ENCODE results near the gene MT4. TPM values are rescaled to one million over a fixed set of nuclear protein-coding genes. Genes with fewer than 3 reads are reported as not detected.
A peak's percentile ranks its signal among the peaks of the same experiment; 100 is the strongest.

Gene MT4
- total and polyA plus RNA-seq, 2 experiments from 2014 or later: not detected

- Histone ChIP-seq H3K79me2 (ENCODE audit: insufficient read depth) (peaks cover 12% of the 10 kb centered on the region; the same call in 1 of the 2 replicates), H3K27me3 (replicated peaks; ENCODE audit: insufficient read depth) (no peaks in the 10 kb centered on the region), H3K4me3 (peak overlapping the region; percentile 95), H3K9me3 (ENCODE audit: low read depth) (no peaks in the 10 kb centered on the region), H2AFZ (no peak overlapping the region), H4K20me1 (ENCODE audit: insufficient read depth) (no peaks in the 10 kb centered on the region), H3F3A (ENCODE audit: insufficient read depth) (peaks cover 83% of the 10 kb centered on the region), H3K4me1 (ENCODE audit: insufficient read depth) (peaks cover 70% of the 10 kb centered on the region), H3K4me2 (ENCODE audit: unreplicated experiment) (peak overlapping the region; percentile 92), H3K9me2 (ENCODE audit: insufficient read depth) (no peaks in the 10 kb centered on the region), H3K36me3 (ENCODE audit: low read depth) (no peaks in the 10 kb centered on the region), H3K9ac (peak overlapping the region; percentile 96), H3K27ac (peak overlapping the region; percentile 100)
- in situ Hi-C loops (cut with MboI): no loop called here
- WGBS, 2 experiments (ENCODE audit: low coverage in 1 of 2, low lambda C conversion rate in 2 of 2, missing lambda C conversion rate in 2 of 2): 1% methylated on average over 6 of the region's 6 CpGs
- no peak for TF ChIP-seq EZH2 (IDR thresholded peaks at IDR 0.05; ENCODE audit: insufficient read depth, poor library complexity, severe bottlenecking)
- TF ChIP-seq EZH2phosphoT487 (IDR thresholded peaks at IDR 0.05; ENCODE audit: insufficient read depth, low read depth): no peak
- peak; percentile 89 for DNase-seq
These were observed 44.6 kb downstream of the MT4 start for GRCh38 chr16:56609463-56609921.

GRCh38 chr16:56610017-56610608, 45.2 kb downstream of the MT4 start:
- H3K9me2 ChIP-seq (ENCODE audit: insufficient read depth): no peaks in the 10 kb centered on the region
- in situ Hi-C loops (cut with MboI): no loop called here

GRCh38 chr16:56610609-56611111, 45.8 kb downstream of the MT4 start:
- Histone ChIP-seq H3K27ac (peak overlapping the region; percentile 100), H3K79me2 (ENCODE audit: insufficient read depth) (peaks cover 12% of the 10 kb centered on the region; the same call in 1 of the 2 replicates), H3K36me3 (ENCODE audit: low read depth) (no peaks in the 10 kb centered on the region), H3K9me3 (ENCODE audit: low read depth) (no peaks in the 10 kb centered on the region), H3K9me2 (ENCODE audit: insufficient read depth) (no peaks in the 10 kb centered on the region), H3K9ac (peak overlapping the region; percentile 96), H3K27me3 (replicated peaks; ENCODE audit: insufficient read depth) (no peaks in the 10 kb centered on the region), H3K4me1 (ENCODE audit: insufficient read depth) (peaks cover 79% of the 10 kb centered on the region), H4K20me1 (ENCODE audit: insufficient read depth) (no peaks in the 10 kb centered on the region), H3K4me3 (peak overlapping the region; percentile 95), H3F3A (ENCODE audit: insufficient read depth) (peaks cover 86% of the 10 kb centered on the region), H2AFZ (peak overlapping the region; percentile 20), H3K4me2 (ENCODE audit: unreplicated experiment) (peak overlapping the region; percentile 92)
- 4 to 5% methylated on average over 2 of the region's 2 CpGs for WGBS, 2 experiments (ENCODE audit: low coverage in 1 of 2, low lambda C conversion rate in 2 of 2, missing lambda C conversion rate in 2 of 2)
- TF ChIP-seq EZH2 (IDR thresholded peaks at IDR 0.05; ENCODE audit: insufficient read depth, poor library complexity, severe bottlenecking) (no peak), EZH2phosphoT487 (IDR thresholded peaks at IDR 0.05; ENCODE audit: insufficient read depth, low read depth) (no peak)
- DNase-seq: peak; percentile 52
- in situ Hi-C loops (cut with MboI): no loop called here

More at GRCh38 chr16:56610017-56610608, 45.2 kb downstream of the MT4 start:
- TF ChIP-seq EZH2phosphoT487 (IDR thresholded peaks at IDR 0.05; ENCODE audit: insufficient read depth, low read depth) (no peak), EZH2 (IDR thresholded peaks at IDR 0.05; ENCODE audit: insufficient read depth, poor library complexity, severe bottlenecking) (no peak)
- H3K27ac ChIP-seq: peak overlapping the region; percentile 100
- DNase-seq: peak; percentile 96
- H3K36me3 ChIP-seq (ENCODE audit: low read depth): no peaks in the 10 kb centered on the region
- H3K4me3 ChIP-seq: peak overlapping the region; percentile 95
- 0 out of 2 replicates have a peak overlapping the region, but pooled peaks have one; percentile 20 for H2AFZ ChIP-seq
- peaks cover 12% of the 10 kb centered on the region; the same call in 1 of the 2 replicates for H3K79me2 ChIP-seq (ENCODE audit: insufficient read depth)
- no peaks in the 10 kb centered on the region for H3K9me3 ChIP-seq (ENCODE audit: low read depth)
- H3K4me1 ChIP-seq (ENCODE audit: insufficient read depth): peaks cover 76% of the 10 kb centered on the region
- no peaks in the 10 kb centered on the region for H4K20me1 ChIP-seq (ENCODE audit: insufficient read depth)
- H3K27me3 ChIP-seq (replicated peaks; ENCODE audit: insufficient read depth): no peaks in the 10 kb centered on the region
- H3K4me2 ChIP-seq (ENCODE audit: unreplicated experiment): peak overlapping the region; percentile 92
- peak overlapping the region; percentile 96 for H3K9ac ChIP-seq
- 1 to 3% methylated on average over 10 of the region's 10 CpGs for WGBS, 2 experiments (ENCODE audit: low coverage in 1 of 2, low lambda C conversion rate in 2 of 2, missing lambda C conversion rate in 2 of 2)
- H3F3A ChIP-seq (ENCODE audit: insufficient read depth): peaks cover 87% of the 10 kb centered on the region

- in situ Hi-C loops (cut with MboI): no loop called here
- peak; percentile 75 for DNase-seq
- Histone ChIP-seq H3K9ac (peak overlapping the region; percentile 96), H3K27me3 (replicated peaks; ENCODE audit: insufficient read depth) (no peaks in the 10 kb centered on the region), H3K27ac (peak overlapping the region; percentile 100), H3K36me3 (ENCODE audit: low read depth) (no peaks in the 10 kb centered on the region), H4K20me1 (ENCODE audit: insufficient read depth) (no peaks in the 10 kb centered on the region), H3F3A (ENCODE audit: insufficient read depth) (peaks cover 79% of the 10 kb centered on the region), H3K4me2 (ENCODE audit: unreplicated experiment) (peak overlapping the region; percentile 92), H3K4me3 (peak overlapping the region; percentile 95; the same call in 1 of the 2 replicates), H3K4me1 (ENCODE audit: insufficient read depth) (peaks cover 74% of the 10 kb centered on the region), H2AFZ (peak overlapping the region; percentile 20; the same call in 1 of the 2 replicates), H3K9me3 (ENCODE audit: low read depth) (no peaks in the 10 kb centered on the region), H3K79me2 (ENCODE audit: insufficient read depth) (peaks cover 12% of the 10 kb centered on the region; the same call in 1 of the 2 replicates), H3K9me2 (ENCODE audit: insufficient read depth) (no peaks in the 10 kb centered on the region)
- WGBS, 2 experiments (ENCODE audit: low coverage in 1 of 2, low lambda C conversion rate in 2 of 2, missing lambda C conversion rate in 2 of 2): 5 to 10% methylated on average over 1 to 2 of the region's 2 CpGs
- no peak for TF ChIP-seq EZH2 (IDR thresholded peaks at IDR 0.05; ENCODE audit: insufficient read depth, poor library complexity, severe bottlenecking)
- TF ChIP-seq EZH2phosphoT487 (IDR thresholded peaks at IDR 0.05; ENCODE audit: insufficient read depth, low read depth): no peak
These were observed 46.5 kb downstream of the MT4 start for GRCh38 chr16:56611281-56611833.
